GM18507 (cell line): Measurements from ENCODE around the gene PIM3.

ENCODE experiments used
- DNase-seq: peaks from one replicate; pipeline ENCODE4 v3.0.0; 2011; ENCODE audit warnings: low read depth; ENCODE audit not compliant: insufficient read length; ENCODE audit errors: extremely low spot score
- FAIRE-seq: peaks from 2 replicates; lab custom pipeline; 2011; peaks lifted over from hg19 to GRCh38; lab: Jason Lieb, UNC

The PIM3 gene

DNA sequence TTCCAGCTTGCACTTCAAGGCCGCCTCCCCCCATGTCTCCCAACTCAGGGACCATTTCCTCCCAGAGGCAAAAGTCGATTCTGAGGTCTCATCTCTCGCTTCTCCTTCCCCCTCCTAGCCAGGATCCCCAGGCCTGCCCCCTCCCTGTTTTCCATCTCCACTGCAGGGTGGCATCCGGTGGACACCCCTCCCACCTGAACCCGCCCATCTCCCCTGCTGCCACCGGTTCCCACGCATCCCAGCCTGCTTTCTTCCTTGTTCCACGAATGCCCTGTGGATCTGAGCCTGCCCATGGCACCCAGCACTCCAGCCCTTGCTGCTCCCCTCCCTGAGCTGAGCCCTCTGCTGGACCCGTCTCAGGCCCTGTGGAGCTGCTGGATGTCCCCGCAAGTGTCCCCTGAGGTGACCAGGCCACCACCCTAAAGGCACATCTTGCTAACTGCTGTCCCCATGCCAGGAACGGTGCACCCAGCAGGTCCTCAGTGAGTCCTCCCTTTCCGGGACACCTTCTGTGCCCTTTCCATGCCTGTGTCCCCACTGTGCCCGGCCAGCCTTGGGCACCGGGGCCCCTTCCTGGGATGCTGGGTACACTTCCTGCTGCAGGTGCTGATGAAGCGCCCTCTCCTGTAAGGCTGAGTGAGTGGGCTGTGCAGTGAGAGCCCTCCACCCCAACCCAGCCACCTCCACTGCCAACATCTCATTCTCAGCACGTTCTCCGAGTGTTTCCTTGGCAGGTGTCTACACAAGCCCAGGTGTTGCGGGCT is 51.1 kb downstream of the PIM3 start:
- peak; percentile 39 for FAIRE-seq
- no peak for DNase-seq

DNA sequence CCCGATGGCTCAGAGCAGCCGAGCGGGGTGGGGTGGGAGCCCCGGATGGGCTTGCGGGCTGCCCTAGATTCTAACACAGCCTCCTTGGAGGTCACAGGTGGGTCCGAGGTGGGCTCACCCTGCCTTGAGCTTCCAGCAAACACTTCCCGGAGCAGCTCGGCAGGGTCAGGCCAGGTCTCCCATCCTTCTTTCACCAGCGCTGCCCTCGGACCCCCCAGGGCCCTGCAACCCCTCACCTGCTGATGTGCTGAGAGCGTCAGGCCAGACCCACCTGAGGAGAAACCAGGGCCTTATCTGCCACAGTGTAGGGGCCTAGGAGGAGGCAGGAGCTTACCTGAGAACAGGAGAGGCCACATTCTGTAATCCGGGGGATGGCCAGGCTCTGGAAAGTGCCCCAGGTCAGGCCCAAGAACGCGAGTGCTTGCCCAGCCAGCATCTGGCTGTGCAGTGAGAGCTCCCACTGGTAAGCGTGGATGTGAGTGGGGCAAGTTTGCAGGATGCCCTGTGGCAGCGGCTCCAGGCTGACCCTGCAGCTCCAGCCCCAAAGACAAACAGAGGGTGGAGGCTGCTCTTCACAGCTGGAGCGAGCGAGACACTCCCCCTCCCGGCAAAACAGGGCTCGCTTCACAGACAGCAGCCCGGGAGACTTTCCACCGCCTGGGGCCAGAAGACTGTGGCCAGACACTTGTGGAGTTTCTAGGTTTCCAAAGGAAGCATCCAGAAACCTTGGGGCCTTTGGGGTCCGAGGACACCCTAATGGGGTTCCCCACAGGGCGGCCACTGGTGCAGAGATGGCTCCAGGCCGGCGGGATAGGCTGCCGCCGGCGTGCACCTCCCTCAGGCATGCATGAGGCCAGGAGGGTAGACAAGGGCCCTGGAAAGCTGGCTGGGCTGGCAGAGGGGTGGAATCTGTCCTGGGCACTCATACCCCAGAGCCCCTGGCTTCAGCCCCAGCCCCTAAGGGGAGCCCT is 51.9 kb downstream of the PIM3 start, which contains the start of gene IL17REL:
TSS of gene IL17REL (minus strand) at position 555 of the 971 bp plus-strand sequence. CDS start at position 436, 119 bp downstream.
- DNase-seq (no peak), FAIRE-seq (no peak)
